Measurements from ENCODE around the gene TM9SF1.

GRCh38 chr14:24207104-24207551, 11.9 kb upstream of the TM9SF1 start:
- no peak for TF ChIP-seq CTCF (conservative IDR thresholded peaks at IDR 0.05; ENCODE audit: low read depth, low read length)
- no peak for TF ChIP-seq POLR2A (IDR thresholded peaks at IDR 0.05; ENCODE audit: low read depth, low read length)
- TF ChIP-seq RCOR1 (IDR thresholded peaks at IDR 0.05; ENCODE audit: insufficient replicate concordance, low read length), result no peak
